ENCODE data around the gene AOPEP.
"Not testable (repeated sequence)": the region's sequence is repeated elsewhere in the genome, so short reads cannot be mapped to it uniquely, and the experiment has no call there.

The AOPEP gene

GRCh38 chr9:94945197-94946144 is 219.0 kb downstream of the AOPEP start:
- DNase-seq: no peak

DNA sequence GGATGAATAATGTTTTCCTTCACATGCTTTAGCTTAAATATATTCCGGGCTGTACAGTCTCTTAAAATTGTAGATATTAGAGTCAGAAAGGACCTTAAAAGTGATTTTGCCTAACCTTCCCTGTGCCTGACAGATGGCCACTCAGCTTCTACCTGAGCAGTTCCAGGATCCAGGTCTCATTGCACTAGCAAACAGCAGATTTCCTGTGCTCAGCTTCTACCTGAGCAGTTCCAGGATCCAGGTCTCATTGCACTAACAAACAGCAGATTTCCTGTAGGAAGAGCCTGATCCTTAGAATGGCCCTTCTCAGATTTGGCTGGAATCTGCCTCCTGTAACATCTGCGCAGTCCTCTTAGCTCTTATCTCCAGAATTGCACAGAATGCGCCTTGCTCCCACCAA is 219.8 kb downstream of the AOPEP start:
- DNase-seq: no peak

DNA sequence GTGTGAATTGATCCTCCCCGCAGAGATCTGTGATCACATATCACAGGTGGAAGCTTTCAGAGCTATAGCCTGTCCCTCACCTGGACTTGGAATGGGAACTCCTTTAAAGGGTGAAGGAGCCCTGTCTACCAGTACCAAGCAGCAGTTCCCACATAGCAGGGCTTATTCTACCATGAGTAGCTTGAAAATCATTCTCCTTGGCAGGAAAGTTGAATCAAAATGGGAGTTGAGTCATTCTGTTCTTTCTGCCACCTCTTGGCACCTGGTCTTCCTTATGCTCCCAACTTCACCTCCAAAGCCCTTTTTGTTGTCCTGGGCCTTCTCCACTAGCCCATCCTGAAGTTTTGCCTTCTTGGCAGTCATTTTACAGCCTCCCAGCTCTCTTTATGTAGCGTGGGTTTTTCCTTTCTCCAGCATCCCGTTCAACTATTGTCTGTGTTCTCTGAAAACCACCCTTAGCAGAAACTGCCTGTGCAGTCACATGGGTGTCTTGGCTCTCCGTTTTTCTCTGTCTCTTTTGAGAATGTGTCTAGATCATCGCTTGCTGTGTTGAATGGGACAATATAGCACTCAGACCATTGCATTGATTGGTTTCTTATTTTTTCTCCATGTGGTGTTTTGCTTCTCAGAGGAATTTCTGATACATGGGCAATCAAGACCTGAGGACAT is 222.2 kb downstream of the AOPEP start:
- DNase-seq: no peak

GRCh38 chr9:94949370-94949769 is 222.9 kb downstream of the AOPEP start:
- no peak for DNase-seq

- no peak for DNase-seq
Observed at GRCh38 chr9:94950040-94950578, 223.6 kb downstream of the AOPEP start.

DNA sequence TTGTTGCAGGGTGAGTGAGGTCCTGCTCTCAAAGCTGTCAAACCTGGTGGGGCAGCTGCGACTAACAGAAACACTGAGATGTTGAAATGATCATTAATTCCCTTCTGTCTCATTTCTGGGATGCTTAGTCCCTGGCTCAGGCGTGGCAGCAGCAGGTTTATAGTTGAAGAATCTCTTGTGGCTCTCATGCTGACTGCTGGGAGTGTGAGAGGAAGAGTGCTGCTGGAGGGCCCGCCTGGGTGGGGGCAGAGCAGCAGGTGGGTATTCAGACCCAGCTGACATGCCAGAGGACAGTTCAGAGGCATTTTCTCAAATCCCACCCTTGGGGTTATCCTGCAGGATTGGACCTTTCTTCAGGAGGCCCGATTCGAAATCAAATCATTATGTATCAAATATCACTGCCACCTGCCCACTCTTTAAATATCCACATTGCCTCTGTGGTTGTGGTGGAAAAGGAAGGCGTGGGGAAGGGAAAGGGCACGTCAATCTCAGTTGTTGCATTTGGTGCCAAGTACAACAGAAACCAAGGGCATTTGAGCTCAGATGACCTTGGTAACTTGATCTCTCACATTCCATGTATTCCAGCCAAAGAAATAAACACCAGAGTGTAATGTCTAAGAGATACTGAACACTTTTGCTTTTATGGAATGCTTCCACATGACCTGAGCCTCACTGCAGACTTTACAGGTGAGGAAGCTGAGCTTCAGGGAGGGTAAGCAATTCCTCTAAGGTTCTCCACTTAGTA is 224.3 kb downstream of the AOPEP start:
- no peak for DNase-seq

DNA sequence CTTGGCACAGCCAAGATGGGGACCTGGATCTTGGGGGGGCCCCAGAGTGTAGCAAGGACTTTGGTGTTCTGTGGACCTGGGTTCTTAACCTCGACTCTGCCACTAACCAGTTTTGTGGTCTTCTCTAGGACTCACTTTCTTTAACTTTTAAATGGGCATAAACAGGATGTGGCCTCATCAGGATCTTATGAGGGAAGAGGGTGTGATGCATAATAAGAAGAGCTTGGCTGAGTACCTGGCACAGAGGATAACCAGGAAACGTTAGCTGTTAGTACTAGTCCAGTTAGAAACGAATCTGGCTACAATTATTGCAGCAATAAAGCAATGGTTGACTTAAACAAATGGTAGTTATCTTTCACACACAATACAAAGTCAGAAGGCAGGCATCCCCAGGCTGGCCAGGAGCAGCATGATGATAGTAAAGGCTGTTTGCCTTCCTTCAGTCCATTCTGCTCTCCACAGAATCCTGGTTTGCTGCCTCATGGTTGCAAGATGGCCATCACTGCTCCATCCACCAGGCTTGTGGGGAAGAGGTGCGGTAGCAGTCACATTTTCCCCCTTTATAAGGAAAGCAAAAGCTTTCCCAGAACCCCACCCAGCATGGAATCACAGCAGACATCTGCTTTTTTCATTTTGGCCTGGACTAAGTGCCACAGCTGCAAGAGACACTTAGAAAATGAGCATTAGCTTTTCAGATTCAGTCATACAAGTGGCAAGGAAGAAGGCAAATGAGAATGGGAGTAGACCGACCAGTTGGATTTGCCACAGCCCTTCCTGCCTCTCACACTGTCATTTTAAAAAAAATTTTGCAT is 225.0 kb downstream of the AOPEP start:
- DNase-seq: no peak

DNA sequence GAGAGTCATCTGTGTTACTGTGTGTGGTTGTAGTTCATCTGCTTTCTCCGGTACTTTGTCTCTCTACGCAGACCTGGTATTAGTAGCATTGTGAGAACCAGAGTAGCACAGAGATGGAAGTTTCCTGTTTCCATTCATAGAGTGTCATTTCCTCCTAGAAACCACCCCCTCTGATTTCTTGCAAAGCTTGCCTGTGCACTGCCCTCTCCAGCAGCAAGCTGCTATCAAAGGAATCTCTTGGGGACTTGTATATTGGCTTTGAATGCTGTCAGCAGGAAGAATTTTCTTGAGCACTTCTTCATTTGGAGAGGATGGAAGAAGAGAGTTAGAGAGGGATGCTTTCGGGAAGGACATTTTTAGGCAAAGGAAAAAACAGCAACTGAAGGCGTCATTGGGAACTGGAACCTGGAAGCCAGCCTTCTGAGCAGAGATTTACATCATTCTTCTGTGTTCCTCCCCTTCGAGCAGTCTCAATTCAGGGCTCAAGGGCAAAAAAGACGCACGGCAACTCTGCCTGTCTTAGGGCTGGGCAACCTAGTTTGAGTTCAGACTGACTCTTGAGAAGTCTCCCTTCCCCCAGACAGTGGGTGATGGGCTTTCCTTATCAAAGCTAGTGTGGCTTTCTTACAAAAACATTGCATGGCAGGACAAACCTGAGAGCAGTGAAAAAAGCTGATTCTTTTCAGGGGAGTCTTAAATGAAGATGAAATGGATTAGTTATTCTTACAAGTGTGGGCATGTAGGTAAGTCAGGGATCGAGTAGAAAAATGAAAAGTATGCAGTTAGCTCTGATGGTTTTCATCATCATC is 226.3 kb downstream of the AOPEP start:
- DNase-seq: no peak

GRCh38 chr9:94956731-94957130 is 230.2 kb downstream of the AOPEP start:
- no peak for DNase-seq

DNA sequence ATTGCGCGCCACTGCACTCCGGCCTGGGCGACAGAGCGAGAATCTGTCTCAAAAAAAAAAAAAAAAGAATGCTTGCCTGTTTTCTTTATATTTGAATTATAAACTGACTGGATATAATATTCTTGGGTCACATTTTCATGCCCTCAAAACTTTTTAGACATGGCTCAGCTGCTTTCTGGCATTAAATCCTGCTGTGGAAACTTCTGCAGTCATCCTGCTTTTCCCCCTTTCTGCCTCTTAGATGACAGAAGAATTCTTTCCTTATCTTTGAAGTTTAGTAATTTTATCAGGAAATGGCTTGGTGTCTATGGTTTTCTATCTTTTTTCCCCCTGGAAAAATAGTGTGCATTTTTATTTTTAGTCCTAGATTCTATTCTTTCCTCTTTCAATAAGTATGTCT is 234.5 kb downstream of the AOPEP start:
- DNase-seq: no peak

DNA sequence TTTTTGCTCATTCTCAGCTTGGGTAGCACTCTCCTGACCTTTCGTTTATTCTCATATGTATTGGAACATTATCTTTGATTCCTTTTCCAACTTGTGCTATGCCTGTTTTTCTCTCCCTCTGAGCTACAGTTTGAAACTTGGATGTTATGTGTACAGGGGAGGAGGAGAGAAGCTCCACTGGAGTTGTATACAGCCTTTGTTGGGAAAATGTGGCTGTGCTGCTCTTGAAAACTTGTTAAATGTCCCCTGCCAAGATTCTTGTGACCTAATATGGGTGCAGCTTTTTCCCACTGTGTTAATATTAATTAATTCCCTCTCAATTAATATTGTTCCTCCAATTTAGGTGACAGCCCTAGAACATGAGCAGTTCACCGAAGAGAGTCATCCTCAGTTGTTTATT is 235.4 kb downstream of the AOPEP start:
- DNase-seq: no peak

- not testable (repeated sequence) for DNase-seq
Observed at GRCh38 chr9:94965631-94966030, 239.1 kb downstream of the AOPEP start.

- DNase-seq: not testable (repeated sequence)
Observed at GRCh38 chr9:94966046-94966445, 239.5 kb downstream of the AOPEP start.

DNA sequence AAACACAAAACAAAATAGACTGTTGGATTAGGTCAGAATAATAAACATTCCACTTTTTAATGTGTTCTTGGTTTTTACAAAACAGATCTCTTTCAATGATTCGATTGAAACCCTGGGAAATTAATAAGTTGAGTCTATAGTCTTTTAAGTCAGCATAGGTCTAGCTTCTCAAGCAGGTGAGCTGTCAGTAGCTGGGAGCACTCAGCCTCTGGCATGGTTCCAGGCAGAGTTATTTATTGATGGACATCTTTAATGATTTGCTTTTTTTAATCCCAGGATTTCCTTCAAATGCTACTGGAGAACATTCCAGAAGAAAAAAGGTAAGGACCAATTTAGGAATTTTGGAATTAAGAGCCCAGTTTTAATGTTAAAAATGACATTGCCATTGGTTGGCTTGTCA is 241.0 kb downstream of the AOPEP start:
- DNase-seq: no peak

- no peak for DNase-seq
Observed at GRCh38 chr9:94971378-94972131, 245.1 kb downstream of the AOPEP start.

DNA sequence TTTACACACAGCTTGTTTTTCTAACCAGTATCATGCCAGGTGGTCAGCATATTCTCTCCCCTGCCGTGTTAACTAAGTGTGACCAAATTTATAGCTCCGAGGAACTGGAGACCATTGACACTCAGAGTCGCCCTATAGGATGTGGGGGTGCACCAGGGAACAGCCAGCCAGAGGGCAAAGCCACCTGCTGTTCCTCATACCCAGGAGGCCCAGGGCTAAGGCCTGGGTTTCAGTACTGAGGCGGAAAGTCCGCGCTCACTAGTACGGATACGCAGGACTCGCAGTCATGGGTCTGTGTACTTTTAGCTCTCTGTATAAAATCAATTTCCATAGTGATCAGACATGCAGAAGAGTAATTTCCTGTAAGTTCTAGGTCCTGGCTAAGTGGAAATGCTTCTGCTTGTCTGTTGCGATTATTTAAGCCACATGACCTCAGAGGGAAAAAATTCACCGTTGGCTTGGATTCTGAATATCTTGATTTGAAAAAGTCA is 247.0 kb downstream of the AOPEP start:
- no peak for DNase-seq

- no peak for DNase-seq
Observed at GRCh38 chr9:94974154-94974879, 247.8 kb downstream of the AOPEP start.

DNA sequence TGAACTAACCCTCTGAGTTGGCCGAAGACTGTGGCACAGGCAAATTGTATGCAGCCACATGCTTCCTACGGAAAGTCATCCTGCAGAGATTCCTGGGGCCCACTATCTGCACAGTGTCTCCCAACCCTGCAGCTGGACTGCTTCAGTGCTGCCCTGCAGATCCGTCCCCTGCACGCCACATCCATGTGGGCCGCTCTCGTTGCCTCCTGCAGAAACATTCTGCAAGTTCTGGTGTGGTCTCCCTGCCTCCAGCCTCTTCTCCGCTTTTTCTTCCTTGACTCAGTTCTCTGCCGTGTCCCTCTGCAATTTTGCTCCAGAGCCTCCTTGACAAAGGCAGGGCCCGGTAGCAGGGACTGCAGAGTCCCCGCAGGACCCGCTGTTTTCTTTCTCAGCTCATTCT is 249.0 kb downstream of the AOPEP start:
- DNase-seq: no peak

DNA sequence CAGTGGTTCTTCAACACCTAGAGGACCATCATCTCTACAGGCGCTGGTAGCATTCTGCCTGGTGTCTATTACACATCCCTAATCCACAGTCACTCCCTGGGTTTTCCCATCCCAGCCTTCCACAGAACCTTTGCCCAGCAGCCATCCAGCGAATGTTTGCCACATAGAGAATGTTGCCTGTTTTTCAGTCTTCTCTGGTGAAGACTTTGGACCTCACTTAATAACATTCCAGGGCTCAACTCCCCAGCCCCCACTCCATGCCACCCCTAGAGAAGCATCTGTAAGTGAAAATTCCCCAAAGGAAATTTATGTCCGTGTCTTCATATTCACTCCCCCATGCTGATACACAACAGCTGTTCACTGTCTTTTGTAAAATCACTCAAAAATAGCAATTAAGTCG is 249.6 kb downstream of the AOPEP start:
- DNase-seq: no peak

DNA sequence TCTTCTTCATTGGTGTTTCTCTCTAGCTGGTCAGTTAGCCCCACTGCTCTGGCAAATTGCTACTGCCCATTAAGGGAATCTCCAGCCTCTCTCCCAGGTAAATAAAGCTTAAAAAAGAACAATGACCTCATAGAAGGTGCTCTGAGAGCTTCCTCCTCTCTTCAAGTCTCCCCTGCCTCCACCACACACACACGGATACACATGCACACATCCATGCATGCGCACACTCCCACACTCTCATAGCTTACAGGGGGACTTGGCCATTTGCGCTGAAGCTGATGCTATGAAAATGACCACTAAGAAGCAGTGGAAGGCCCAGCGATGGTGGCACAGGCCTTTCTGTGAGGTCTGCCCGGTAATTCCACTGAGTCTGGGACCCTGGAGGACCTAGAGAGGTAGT is 250.9 kb downstream of the AOPEP start:
- no peak for DNase-seq
